SHP77 (cell line): ENCODE measurements around the gene NUDT22.

Experiments used
- DNase-seq, 2 experiments: peaks; one replicate each; lab custom pipeline; 2025; lab: John Stamatoyannopoulos, UW

NUDT22 gene

DNA sequence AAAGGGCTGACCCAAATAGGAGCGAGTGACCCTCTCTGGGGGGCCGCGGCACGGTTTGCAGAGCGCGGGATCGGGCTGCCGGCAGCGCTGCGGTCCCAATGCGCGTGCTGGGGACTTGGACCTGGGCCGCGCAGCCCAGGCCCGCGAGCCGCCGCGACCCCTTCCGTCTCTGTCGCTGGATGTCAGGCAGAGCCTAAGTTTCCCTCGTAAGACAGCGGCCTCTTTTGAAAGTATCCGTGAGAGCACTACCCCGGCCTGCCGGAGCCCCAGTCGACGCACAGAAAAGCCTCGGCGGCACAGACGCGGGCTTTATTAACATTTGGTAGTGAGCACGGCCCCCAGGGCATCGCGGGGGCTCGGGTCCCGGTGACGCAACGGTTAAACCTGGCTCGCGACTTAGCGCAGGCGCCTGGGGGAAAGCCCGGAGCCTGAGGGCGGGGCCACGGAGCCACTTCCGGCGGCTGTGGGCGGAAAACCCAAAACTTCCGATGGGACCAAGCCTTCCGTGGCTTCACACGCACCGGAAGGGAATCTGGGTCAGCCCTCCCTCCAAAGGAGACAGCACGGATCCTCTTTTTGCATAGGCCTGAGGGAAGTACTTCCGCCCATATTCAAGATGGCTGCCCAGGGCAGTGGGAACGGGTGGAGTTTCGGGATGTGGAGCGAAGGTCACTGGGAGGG lies 43.6 kb downstream of the NUDT22 start:
- peak; percentile 99 for DNase-seq

DNA sequence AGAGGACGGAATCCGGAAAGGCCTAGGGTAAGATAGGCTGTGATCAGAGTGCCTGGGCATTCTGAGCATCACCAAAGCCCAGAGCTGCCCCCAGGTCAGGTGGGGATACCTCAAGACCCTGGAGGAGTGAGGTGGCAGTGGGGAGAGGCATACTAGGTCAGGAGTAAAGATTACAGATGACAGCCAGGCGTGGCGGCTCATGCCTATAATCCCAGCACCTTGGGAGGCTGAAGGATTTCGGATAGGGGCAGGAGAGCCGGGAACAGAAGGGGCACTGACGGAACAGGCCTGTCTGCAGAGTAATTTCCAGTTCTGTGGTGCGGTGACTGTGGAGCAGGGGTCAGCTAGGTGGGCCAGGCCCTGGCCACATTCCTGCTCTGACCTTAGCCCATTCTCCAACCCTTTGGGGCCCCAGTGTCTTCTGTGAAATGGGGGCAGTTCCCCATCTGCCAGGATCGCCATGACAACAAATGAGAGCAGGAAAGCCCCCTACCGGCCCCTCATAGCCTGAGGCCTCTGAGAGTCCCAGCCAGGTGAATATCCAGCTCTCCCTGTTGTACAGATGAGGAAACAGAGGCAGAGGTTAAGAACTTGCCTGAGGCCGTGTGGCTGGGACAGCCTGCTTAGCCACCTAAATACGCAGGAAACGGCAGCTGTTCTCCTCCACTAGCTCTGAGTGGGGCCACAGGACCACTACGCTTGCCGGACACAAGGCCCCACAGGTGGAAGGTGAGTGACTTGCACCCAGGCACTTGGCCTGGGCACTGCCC lies 49.1 kb downstream of the NUDT22 start:
- no peak for DNase-seq

DNA sequence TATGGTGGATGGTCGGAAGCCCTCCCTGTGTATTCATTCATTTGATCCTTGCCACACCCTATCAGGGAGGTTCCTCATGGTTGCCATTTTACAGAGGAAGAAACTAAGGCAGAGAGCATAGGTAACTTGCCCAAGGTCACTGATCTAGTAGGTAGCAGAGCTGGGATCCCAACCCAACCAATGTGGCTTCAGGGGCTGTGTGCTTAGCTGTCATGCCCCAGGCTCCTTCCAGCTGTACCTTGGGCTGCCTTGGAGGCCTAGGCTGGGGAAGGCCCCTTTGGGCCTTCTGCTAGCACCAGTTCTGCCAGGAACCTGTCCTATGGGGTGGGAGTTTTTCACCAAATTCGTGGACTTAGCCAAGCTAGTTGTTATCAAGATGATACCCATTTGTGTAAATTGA lies 49.8 kb downstream of the NUDT22 start:
- DNase-seq = no peak

DNA sequence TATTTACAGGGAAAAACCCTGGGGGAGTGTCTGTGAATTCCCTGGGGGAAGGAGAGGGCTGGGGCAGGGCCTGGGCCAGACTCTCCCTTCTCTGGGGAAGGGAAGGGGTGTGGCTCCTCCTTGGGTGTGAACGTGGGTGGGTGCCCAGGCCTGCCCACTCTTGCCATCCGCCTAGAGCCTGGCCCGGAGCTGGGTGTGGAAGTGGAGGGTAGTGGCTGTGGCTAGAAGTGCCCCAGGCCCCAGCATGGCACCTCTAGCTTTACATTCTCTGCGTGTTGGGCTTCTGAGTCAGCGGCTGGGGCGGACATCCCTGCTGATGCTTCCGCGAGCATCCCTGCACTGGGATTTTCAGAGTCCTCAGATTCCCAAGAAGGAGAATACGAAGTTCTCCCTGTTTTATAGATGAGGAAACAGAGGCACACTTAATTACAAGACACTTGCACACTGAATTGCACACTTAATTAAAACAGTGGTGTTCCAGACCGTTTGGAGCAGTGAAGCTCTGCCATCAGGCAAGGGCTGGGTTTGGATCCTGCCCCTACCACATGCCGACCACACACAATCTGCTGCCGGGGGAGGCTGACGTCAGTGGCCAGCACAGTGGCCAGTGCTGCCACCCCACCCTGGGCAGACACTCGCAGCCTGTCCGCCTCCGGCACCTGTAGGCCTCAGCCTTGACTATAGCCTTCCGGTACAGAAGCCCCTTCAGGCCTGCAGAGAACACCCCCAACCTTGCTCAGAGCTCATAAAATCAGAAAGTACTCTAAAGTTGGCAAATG lies 50.8 kb downstream of the NUDT22 start:
- no peak for DNase-seq

DNA sequence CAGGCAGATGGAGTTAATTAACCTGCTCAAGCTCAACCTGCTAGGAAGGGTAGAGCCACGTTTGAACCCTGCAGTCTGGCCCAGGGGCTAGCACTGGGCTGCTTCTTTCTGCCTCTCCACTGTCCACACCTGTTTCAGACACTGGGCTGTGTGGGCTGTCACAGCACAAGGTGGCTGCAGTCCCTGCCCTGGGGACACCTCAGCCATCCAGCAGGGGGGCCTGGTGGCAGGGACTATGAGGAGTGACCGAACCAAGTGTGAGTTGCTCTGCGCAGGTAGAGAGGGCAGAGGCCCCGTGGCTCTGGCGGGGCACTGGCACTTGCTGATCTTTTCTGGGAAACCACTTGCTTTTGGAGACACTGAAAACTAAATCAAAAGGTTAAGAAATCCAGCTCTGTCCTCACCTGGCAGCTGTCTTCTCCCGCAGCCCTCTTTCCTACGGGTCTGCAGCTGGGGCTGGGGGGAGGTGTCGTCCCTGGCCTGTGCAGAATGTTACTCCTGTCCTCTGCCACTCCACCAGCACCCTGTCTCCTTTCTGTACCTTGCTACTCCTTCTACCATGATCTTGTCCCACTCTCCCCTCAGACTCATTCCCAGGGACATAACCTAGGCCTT lies 52.6 kb downstream of the NUDT22 start:
- DNase-seq = no peak
